Left ventricle myocardium inferior (tissue), 1 donor: ENCODE data around the gene PFAS. TPM values are rescaled to one million over a fixed set of nuclear protein-coding genes. Genes with fewer than 3 reads are reported as not detected.
A peak's percentile ranks its signal among the peaks of the same experiment; 100 is the strongest.
"Not testable (repeated sequence)": the region's sequence is repeated elsewhere in the genome, so short reads cannot be mapped to it uniquely, and the experiment has no call there.

Source experiments
- DNase-seq: peaks from one replicate; pipeline ENCODE4 v3.0.0-alpha.2; 2020
- H3K27ac ChIP-seq: fragments of 200-600 bp; replicated peaks from 2 replicates; pipeline ENCODE4 v1.8.0; 2021
- H3K27me3 ChIP-seq: fragments of 200-600 bp; 2 replicates; pipeline ENCODE4 v1.8.0; 2021; ENCODE audit warnings: low read depth
- H3K36me3 ChIP-seq: fragments of 200-600 bp; 2 replicates; pipeline ENCODE4 v1.8.0; 2021
- H3K4me1 ChIP-seq: fragments of 200-600 bp; 2 replicates; pipeline ENCODE4 v1.8.0; 2021
- H3K4me3 ChIP-seq: fragments of 200-600 bp; 2 replicates; pipeline ENCODE4 v1.8.0; 2021; ENCODE audit warnings: mild to moderate bottlenecking, moderate library complexity
- H3K9me3 ChIP-seq: fragments of 200-600 bp; replicated peaks from 2 replicates; pipeline ENCODE4 v1.8.0; 2021
- CTCF ChIP-seq: fragments of 200-600 bp; IDR thresholded peaks from 2 replicates; pipeline ENCODE4 v1.8.0; 2021; ENCODE audit warnings: antibody characterized with exemption, mild to moderate bottlenecking, borderline replicate concordance
- intact Hi-C: fragments of 100-400 bp; cut with micrococcal nuclease; formaldehyde crosslinking; loops from one replicate; pipeline ENCODE4 v1.11.0; 2022
- total RNA-seq: library from RNA; stranded (reverse); fragmentation: NEBNext Ultra II Directional; extraction: Animal tissue kit (Norgen Biotek cat#: 25700); gene quantifications from one replicate; pipeline ENCODE4 v1.2.1, GENCODE V29; 2021
- donor health status: DM: no; HTN: yes; CAD: no; lungs with severe emphysema.

The PFAS gene
- total RNA-seq, 1 donor from 2014 or later: 9.8 TPM

GRCh38 chr17:8237175-8237574 is 11.9 kb upstream of the PFAS start:
- no peak for TF ChIP-seq CTCF
- peaks cover 91% of the 10 kb centered on the region for H3K36me3 ChIP-seq
- H3K4me3 ChIP-seq: no peak overlapping the region
- no peaks in the 10 kb centered on the region for H3K27me3 ChIP-seq
- H3K9me3 ChIP-seq: no peaks in the 10 kb centered on the region
- no peak overlapping the region for H3K27ac ChIP-seq
- intact Hi-C loops: no loop called here
- no peak for DNase-seq
- H3K4me1 ChIP-seq: peaks cover 15% of the 10 kb centered on the region

GRCh38 chr17:8237886-8238285 is 11.2 kb upstream of the PFAS start:
- Histone ChIP-seq H3K36me3 (peaks cover 84% of the 10 kb centered on the region), H3K4me1 (peaks cover 15% of the 10 kb centered on the region), H3K9me3 (no peaks in the 10 kb centered on the region), H3K4me3 (no peak overlapping the region), H3K27ac (no peak overlapping the region), H3K27me3 (no peaks in the 10 kb centered on the region)
- TF ChIP-seq CTCF: no peak
- DNase-seq: no peak
- intact Hi-C loops: no loop called here

GRCh38 chr17:8243827-8244226 is 5.3 kb upstream of the PFAS start:
- H3K9me3 ChIP-seq: no peaks in the 10 kb centered on the region
- DNase-seq: no peak
- peaks cover 25% of the 10 kb centered on the region for H3K4me1 ChIP-seq
- no peaks in the 10 kb centered on the region for H3K27me3 ChIP-seq
- no peak overlapping the region for H3K27ac ChIP-seq
- peaks cover 42% of the 10 kb centered on the region for H3K36me3 ChIP-seq
- H3K4me3 ChIP-seq: no peak overlapping the region
- no peak for TF ChIP-seq CTCF
- intact Hi-C loops: no loop called here

- DNase-seq: no peak
- peaks cover 34% of the 10 kb centered on the region for H3K4me1 ChIP-seq
- intact Hi-C loops: no loop called here
- H3K4me3 ChIP-seq: no peak overlapping the region
- no peak for TF ChIP-seq CTCF
- no peak overlapping the region for H3K27ac ChIP-seq
- peaks cover 37% of the 10 kb centered on the region for H3K36me3 ChIP-seq
- H3K9me3 ChIP-seq: no peaks in the 10 kb centered on the region
- H3K27me3 ChIP-seq: no peaks in the 10 kb centered on the region
Measured at GRCh38 chr17:8244768-8245167, 4.3 kb upstream of the PFAS start.

GRCh38 chr17:8249621-8250500 is 772 bp downstream of the PFAS start:
- TF ChIP-seq CTCF: no peak
- no peak for DNase-seq
- peak overlapping the region; percentile 97 for H3K27ac ChIP-seq
- H3K4me1 ChIP-seq: peaks cover 37% of the 10 kb centered on the region
- H3K36me3 ChIP-seq: peaks cover 21% of the 10 kb centered on the region
- intact Hi-C loops: loop anchor here (5.0 kb wide), 1 partner anchor 47 kb away; the partner anchor contains the start of gene SLC25A35
- H3K9me3 ChIP-seq: no peaks in the 10 kb centered on the region
- peak overlapping the region; percentile 90 for H3K4me3 ChIP-seq
- H3K27me3 ChIP-seq: no peaks in the 10 kb centered on the region

- not testable (repeated sequence) for H3K27ac ChIP-seq, H3K27me3 ChIP-seq, H3K9me3 ChIP-seq, H3K4me3 ChIP-seq, DNase-seq
- H3K4me1 ChIP-seq: peaks cover 35% of the 10 kb centered on the region
- H3K36me3 ChIP-seq: peaks cover 26% of the 10 kb centered on the region
- intact Hi-C loops: loop anchor here (5.0 kb wide), 1 partner anchor 46 kb away; the partner anchor contains the start of gene SLC25A35
Measured at GRCh38 chr17:8251411-8251810, 2.3 kb downstream of the PFAS start.
